Measurements from ENCODE around the gene SLC25A12. TPM values are rescaled to one million over a fixed set of nuclear protein-coding genes. Genes with fewer than 3 reads are reported as not detected.

Gene SLC25A12
- polyA plus RNA-seq, 3 donors: 6.5 to 8.8 (median 7.0) TPM

GRCh38 chr2:171772373-171772772 lies 121.7 kb downstream of the SLC25A12 start:
- Histone ChIP-seq H3K36me3 (replicated peaks in 1 of 2; ENCODE audit: control insufficient read depth in 1 of 2, insufficient read depth in 2 of 2, low read length in 2 of 2) (no peaks in the 10 kb centered on the region), H3K27ac (ENCODE audit: low read depth in 1 of 2, low read length in 2 of 2) (no peak overlapping the region), H3K4me3 (replicated peaks in 1 of 3; ENCODE audit: low read depth in 2 of 3, low read length in 3 of 3) (no peak overlapping the region), H2AFZ (ENCODE audit: insufficient read depth, low read depth, low read length, poor library complexity, severe bottlenecking) (no peak overlapping the region), H3K4me2 (replicated peaks; ENCODE audit: extremely low read depth, low read length, poor library complexity, severe bottlenecking) (no peak overlapping the region), H3K79me2 (ENCODE audit: insufficient read depth, low read length) (no peaks in the 10 kb centered on the region), H3K27me3 (ENCODE audit: control insufficient read depth in 2 of 2, insufficient read depth in 2 of 2, low read length in 2 of 2) (no peaks in the 10 kb centered on the region), H3K4me1 (ENCODE audit: control insufficient read depth in 1 of 2, insufficient read depth in 2 of 2, low read length in 2 of 2) (no peaks in the 10 kb centered on the region), H3K9me3 (replicated peaks in 1 of 2; ENCODE audit: control insufficient read depth in 1 of 2, insufficient read depth in 1 of 2, low read length in 2 of 2) (peaks cover 0 to 13% of the 10 kb centered on the region in 2 donors), H4K20me1 (ENCODE audit: insufficient read depth, low read length) (no peaks in the 10 kb centered on the region), H3K9ac (ENCODE audit: insufficient read depth, low read length, poor library complexity, severe bottlenecking) (no peak overlapping the region)
- Mint-ChIP-seq H3K4me1 (no peaks in the 10 kb centered on the region), H3K27me3 (ENCODE audit: low read depth in 3 of 3) (peaks cover 0 to 2% (median 0%) of the 10 kb centered on the region in 3 donors), H3K27ac (no peak overlapping the region), H3K4me3 (no peak overlapping the region), H3K36me3 (peaks cover 4 to 6% of the 10 kb centered on the region in 2 donors), H3K9me3 (peaks cover 14 to 35% (median 26%) of the 10 kb centered on the region in 7 donors)
- intact Hi-C loops (cut with micrococcal nuclease): no loop called here
- DNase-seq: no peak
- no peak for TF ChIP-seq CTCF (IDR thresholded peaks at IDR 0.05)
- no CpG with 5 or more reads among the region's 5 CpGs for WGBS (ENCODE audit: insufficient coverage)

GRCh38 chr2:171771463-171771862 lies 122.6 kb downstream of the SLC25A12 start:
- H3K27ac Mint-ChIP-seq: no peak overlapping the region
- Histone ChIP-seq H4K20me1 (ENCODE audit: insufficient read depth, low read length) (no peaks in the 10 kb centered on the region), H3K79me2 (ENCODE audit: insufficient read depth, low read length) (no peaks in the 10 kb centered on the region), H3K4me2 (replicated peaks; ENCODE audit: extremely low read depth, low read length, poor library complexity, severe bottlenecking) (no peak overlapping the region), H3K27me3 (ENCODE audit: control insufficient read depth in 2 of 2, insufficient read depth in 2 of 2, low read length in 2 of 2) (no peaks in the 10 kb centered on the region), H3K36me3 (replicated peaks in 1 of 2; ENCODE audit: control insufficient read depth in 1 of 2, insufficient read depth in 2 of 2, low read length in 2 of 2) (no peaks in the 10 kb centered on the region), H3K4me3 (replicated peaks in 1 of 3; ENCODE audit: low read depth in 2 of 3, low read length in 3 of 3) (no peak overlapping the region), H2AFZ (ENCODE audit: insufficient read depth, low read depth, low read length, poor library complexity, severe bottlenecking) (no peak overlapping the region), H3K9ac (ENCODE audit: insufficient read depth, low read length, poor library complexity, severe bottlenecking) (no peak overlapping the region), H3K9me3 (replicated peaks in 1 of 2; ENCODE audit: control insufficient read depth in 1 of 2, insufficient read depth in 1 of 2, low read length in 2 of 2) (peaks cover 0 to 10% of the 10 kb centered on the region in 2 donors), H3K27ac (ENCODE audit: low read depth in 1 of 2, low read length in 2 of 2) (no peak overlapping the region), H3K4me1 (ENCODE audit: control insufficient read depth in 1 of 2, insufficient read depth in 2 of 2, low read length in 2 of 2) (no peaks in the 10 kb centered on the region)
- H3K36me3 Mint-ChIP-seq: peaks cover 4 to 8% of the 10 kb centered on the region in 2 donors
- intact Hi-C loops (cut with micrococcal nuclease): no loop called here
- H3K4me1 Mint-ChIP-seq: no peaks in the 10 kb centered on the region
- no peak for DNase-seq
- H3K27me3 Mint-ChIP-seq (ENCODE audit: low read depth in 3 of 3): peaks cover 0 to under 1% (median 0%) of the 10 kb centered on the region in 3 donors
- peaks cover 14 to 33% (median 22%) of the 10 kb centered on the region in 7 donors for H3K9me3 Mint-ChIP-seq
- H3K4me3 Mint-ChIP-seq: no peak overlapping the region
- TF ChIP-seq CTCF (IDR thresholded peaks at IDR 0.05): no peak

Measured in CD14-positive monocyte (primary cell).